GM12878 (cell line): ENCODE results near the gene AGBL1. TPM values are rescaled to one million over a fixed set of nuclear protein-coding genes. Genes with fewer than 3 reads are reported as not detected.
A peak's percentile ranks its signal among the peaks of the same experiment; 100 is the strongest.

Source experiments
- ATAC-seq: fragments of 200-7000 bp; cut with Tn5 transposase; 3 replicates; pipeline ENCODE4 v1.9.1; 2020; ENCODE audit warnings: mild to moderate bottlenecking, moderate library complexity
- BruUV-seq: library from RNA; stranded (reverse); fragments of 400-500 nt; replicated peaks from 2 replicates; lab custom pipeline; 2021; lab: Mats Ljungman, UMichigan
- CTCF ChIA-PET: fragments of 300-600 bp; sonication (Branson Sonifier 250); formaldehyde crosslinking; extraction: SDS; loops from one replicate; lab custom pipeline; 2021; ENCODE audit warnings: inconsistent platforms; lab: Yijun Ruan, JAX
- POLR2A ChIA-PET: fragments of 350-600 bp; formaldehyde crosslinking; extraction: SDS; loops from one replicate; lab custom pipeline; 2021; ENCODE audit warnings: inconsistent platforms; lab: Charles Lee
- RAD21 ChIA-PET: fragments of 300-600 bp; sonication (Branson Sonifier 250); formaldehyde crosslinking; loops from one replicate; lab custom pipeline; 2023; ENCODE audit warnings: antibody characterized with exemption; ENCODE audit not compliant: unreplicated experiment; lab: Charles Lee
- SMC1A ChIA-PET: fragments of 300-600 bp; sonication (Branson Sonifier 250); formaldehyde crosslinking; loops from one replicate; lab custom pipeline; 2023; ENCODE audit not compliant: unreplicated experiment, uncharacterized antibody; lab: Charles Lee
- DNase-seq: peaks from one replicate; pipeline ENCODE4 v3.0.0-alpha.2; 2011; ENCODE audit warnings: low read depth, low spot score
- FAIRE-seq: peaks from 3 replicates; lab custom pipeline; 2011; peaks lifted over from hg19 to GRCh38; lab: Jason Lieb, UNC
- H2AFZ ChIP-seq: 2 replicates; pipeline ENCODE4 v1.6.0; 2011; ENCODE audit warnings: low read depth, low read length, control low read depth; ENCODE audit not compliant: control insufficient read depth
- H3K27ac ChIP-seq: 2 replicates; pipeline ENCODE4 v1.5.1; 2011; ENCODE audit warnings: control low read depth; ENCODE audit not compliant: control insufficient read depth, insufficient read depth
- H3K27me3 ChIP-seq, 2 experiments: replicated peaks in 1 of 2; 2 replicates each; pipeline versions ENCODE4 v1.6.0 to v1.6.1; 2011; ENCODE audit warnings: low read length in 1 of 2; ENCODE audit not compliant: control insufficient read depth in 2 of 2, insufficient read depth in 2 of 2
- H3K36me3 ChIP-seq, 2 experiments: 2 replicates each; pipeline ENCODE4 v1.5.1; 2011; ENCODE audit warnings: low read length in 1 of 2; ENCODE audit not compliant: control insufficient read depth in 2 of 2, insufficient read depth in 2 of 2
- H3K4me1 ChIP-seq: 2 replicates; pipeline ENCODE4 v1.6.1; 2011; ENCODE audit warnings: mild to moderate bottlenecking, low read length, moderate library complexity, mixed read lengths; ENCODE audit not compliant: control insufficient read depth, insufficient read depth
- H3K4me2 ChIP-seq: 2 replicates; pipeline ENCODE4 v1.6.0; 2011; ENCODE audit warnings: control low read depth; ENCODE audit not compliant: control insufficient read depth, insufficient read depth
- H3K4me3 ChIP-seq: fragments of 200-600 bp; sonication (generic); 2 replicates; pipeline ENCODE4 v1.5.1; 2016
- H3K79me2 ChIP-seq: 2 replicates; pipeline ENCODE4 v1.6.0; 2011; ENCODE audit warnings: low read length; ENCODE audit not compliant: control insufficient read depth, insufficient read depth
- H3K9ac ChIP-seq: 2 replicates; pipeline ENCODE4 v1.8.0; 2011; ENCODE audit warnings: low read length, control low read depth, mixed read lengths; ENCODE audit not compliant: control insufficient read depth, insufficient read depth
- H3K9me3 ChIP-seq: replicated peaks from 3 replicates; pipeline ENCODE4 v1.5.1; 2011; ENCODE audit warnings: mild to moderate bottlenecking, low read length; ENCODE audit not compliant: control insufficient read depth, insufficient read depth
- H4K20me1 ChIP-seq: 2 replicates; pipeline ENCODE4 v1.6.0; 2011; ENCODE audit not compliant: control insufficient read depth, insufficient read depth
- BHLHE40 ChIP-seq, 2 experiments: fragments of 450-650 bp in 1 of 2; IDR thresholded peaks; 2 replicates each; pipeline ENCODE4 v1.6.1; 2011 to 2017; ENCODE audit warnings: low read depth in 2 of 2, borderline replicate concordance in 1 of 2, improper control_type of control experiment in 1 of 2, low read length in 1 of 2, mild to moderate bottlenecking in 1 of 2
- E2F8 ChIP-seq: fragments of 450-650 bp; IDR thresholded peaks from 2 replicates; pipeline ENCODE4 v1.6.1; 2018; ENCODE audit warnings: mild to moderate bottlenecking, low read depth, moderate library complexity; ENCODE audit not compliant: partially characterized antibody
- RELA ChIP-seq: fragments of 450-650 bp; IDR thresholded peaks from 2 replicates; pipeline ENCODE4 v1.8.0; 2014; ENCODE audit warnings: borderline replicate concordance; ENCODE audit not compliant: partially characterized antibody
- TARDBP ChIP-seq: IDR thresholded peaks from 2 replicates; pipeline ENCODE4 v1.6.1; 2016; ENCODE audit warnings: borderline replicate concordance
- ZNF207 ChIP-seq: fragments of 450-650 bp; IDR thresholded peaks from 2 replicates; pipeline ENCODE4 v1.6.1; 2014; ENCODE audit warnings: antibody characterized with exemption, mild to moderate bottlenecking, borderline replicate concordance
- ZNF24 ChIP-seq: fragments of 450-650 bp; IDR thresholded peaks from 2 replicates; pipeline ENCODE4 v1.6.1; 2017; ENCODE audit warnings: antibody characterized with exemption, mild to moderate bottlenecking
- WGBS: methylation state at CpG from one replicate; pipeline ENCODE4 v1.1.6; 2016; ENCODE audit warnings: low lambda C conversion rate; ENCODE audit not compliant: insufficient replicate concordance, insufficient coverage; ENCODE audit errors: missing lambda C conversion rate; 5-methylcytosine and 5-hydroxymethylcytosine counted together
- in situ Hi-C: fragments of 300-500 bp; cut with MboI; formaldehyde crosslinking; loops from 9 replicates; pipeline ENCODE4 v1.14.3; 2018; ENCODE audit warnings: mixed read lengths
- intact Hi-C: fragments of 100-400 bp; cut with micrococcal nuclease; formaldehyde crosslinking; loops from one replicate; pipeline ENCODE4 v1.14.2; 2022; ENCODE audit not compliant: unreplicated experiment
- polyA plus RNA-seq, 11 experiments: library from polyadenylated mRNA; depleted of rRNA in 4 of 11; unstranded in 6 of 11; stranded (reverse) in 5 of 11; fragments of >200 nt; fragmentation: Nextera tagmentation in 4 of 11; fragmentation: Illumina TruSeq in 1 of 11; extraction: Ambion mirVana in 4 of 11; extraction: Trizol in 1 of 11; gene quantifications; 1 replicate in 1 of 11; 2 replicates in 10 of 11; pipeline versions ENCODE4 v1.2.1 to v1.2.3, GENCODE V29; 2011 to 2016; ENCODE audit warnings: inconsistent platforms in 2 of 11, missing spikeins in 2 of 11, low read depth in 1 of 11
- total RNA-seq, 4 experiments: library from RNA; depleted of rRNA in 3 of 4; stranded (reverse); fragments of >200 nt in 3 of 4; fragmentation: Illumina TruSeq in 1 of 4; extraction: Trizol in 1 of 4; gene quantifications; 2 replicates each; pipeline versions ENCODE4 v1.2.1 to v1.2.3, GENCODE V29; 2013 to 2021
- TF ChIP-seq, protein P1 (sequence below), 3 experiments: IDR thresholded peaks in 2 of 3; conservative IDR thresholded peaks in 1 of 3; 2 replicates each; pipeline ENCODE4 v1.5.1; 2011; ENCODE audit warnings: low read depth in 3 of 3, low read length in 3 of 3, mild to moderate bottlenecking in 3 of 3, control low read depth in 2 of 3, moderate library complexity in 2 of 3, inconsistent platforms in 1 of 3, mixed read lengths in 1 of 3; ENCODE audit not compliant: control insufficient read depth in 2 of 3, insufficient read depth in 1 of 3; ENCODE audit errors: extremely low read depth in 1 of 3

AGBL1 gene
- total and polyA plus RNA-seq, 10 of the 15 experiments (the other 5 are each of a cell fraction or from before 2014, with no cell fraction given) = not detected

DNA sequence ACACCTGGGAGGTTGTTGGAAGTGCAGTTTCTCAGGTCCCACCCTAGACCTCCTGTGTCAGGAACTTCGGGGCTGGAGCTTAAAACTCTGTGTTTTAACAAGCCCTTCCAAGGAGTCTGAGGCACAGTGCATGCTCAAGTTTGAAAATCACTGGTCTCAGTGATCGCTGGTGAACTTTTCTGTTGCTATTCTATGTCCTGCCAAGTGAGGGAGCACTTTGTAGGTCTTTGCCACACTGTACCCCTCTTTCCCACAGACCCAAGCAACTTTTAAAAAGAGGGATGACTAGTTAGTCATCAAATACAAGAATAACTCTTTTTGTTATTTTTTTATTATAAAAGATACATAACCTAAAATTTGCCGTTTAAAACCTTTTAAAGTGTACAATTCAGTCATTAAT lies 133.7 kb downstream of the AGBL1 start:
- Histone ChIP-seq H3K4me2 (no peak overlapping the region), H3K79me2 (no peaks in the 10 kb centered on the region), H3K27ac (no peak overlapping the region), H3K4me1 (no peaks in the 10 kb centered on the region), H3K27me3 (no peaks in the 10 kb centered on the region)
- no TSS peak for BruUV-seq
- no peak for DNase-seq
- SMC1A ChIA-PET = no interaction called here
- RAD21 ChIA-PET = interaction anchor here (0.6 kb wide), 1 partner anchor 28 kb away, joined by 5 read pairs; no protein-coding TSS in a partner anchor
- intact Hi-C loops = no loop called here
- no peak for TF ChIP-seq TARDBP
- TF ChIP-seq ZNF207 = no peak
- TF ChIP-seq E2F8 = no peak
- no peak for TF ChIP-seq ZNF24
- no peak for TF ChIP-seq RELA
- TF ChIP-seq, protein P1, sequence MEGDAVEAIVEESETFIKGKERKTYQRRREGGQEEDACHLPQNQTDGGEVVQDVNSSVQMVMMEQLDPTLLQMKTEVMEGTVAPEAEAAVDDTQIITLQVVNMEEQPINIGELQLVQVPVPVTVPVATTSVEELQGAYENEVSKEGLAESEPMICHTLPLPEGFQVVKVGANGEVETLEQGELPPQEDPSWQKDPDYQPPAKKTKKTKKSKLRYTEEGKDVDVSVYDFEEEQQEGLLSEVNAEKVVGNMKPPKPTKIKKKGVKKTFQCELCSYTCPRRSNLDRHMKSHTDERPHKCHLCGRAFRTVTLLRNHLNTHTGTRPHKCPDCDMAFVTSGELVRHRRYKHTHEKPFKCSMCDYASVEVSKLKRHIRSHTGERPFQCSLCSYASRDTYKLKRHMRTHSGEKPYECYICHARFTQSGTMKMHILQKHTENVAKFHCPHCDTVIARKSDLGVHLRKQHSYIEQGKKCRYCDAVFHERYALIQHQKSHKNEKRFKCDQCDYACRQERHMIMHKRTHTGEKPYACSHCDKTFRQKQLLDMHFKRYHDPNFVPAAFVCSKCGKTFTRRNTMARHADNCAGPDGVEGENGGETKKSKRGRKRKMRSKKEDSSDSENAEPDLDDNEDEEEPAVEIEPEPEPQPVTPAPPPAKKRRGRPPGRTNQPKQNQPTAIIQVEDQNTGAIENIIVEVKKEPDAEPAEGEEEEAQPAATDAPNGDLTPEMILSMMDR (IDR thresholded peaks at IDR 0.05 in 2 of 3, conservative IDR thresholded peaks at IDR 0.05 in 1 of 3; ENCODE audit: control insufficient read depth in 2 of 3, extremely low read depth in 1 of 3, insufficient read depth in 1 of 3, low read depth in 3 of 3, low read length in 3 of 3) = 0 out of 6 replicates have a peak, but pooled peaks of 2 of the 3 experiments have one; percentile 7 to 8
- TF ChIP-seq BHLHE40 (IDR thresholded peaks at IDR 0.05; ENCODE audit: borderline replicate concordance in 1 of 2, low read depth in 2 of 2, low read length in 1 of 2) = no peak
- TF ChIP-seq, all 136 proteins: peak for 1
- H3K36me3 ChIP-seq = no peaks in the 10 kb centered on the region
- ChIA-PET CTCF (no interaction called here), POLR2A (no interaction called here)
- FAIRE-seq = no peak
- no peak overlapping the region for H3K4me3 ChIP-seq
- no peaks in the 10 kb centered on the region; the same call in 2 of the 3 replicates for H3K9me3 ChIP-seq
- 23% methylated on average over 3 of the region's 3 CpGs for WGBS
- in situ Hi-C loops = no loop called here
- H3K9ac ChIP-seq = no peak overlapping the region
- H2AFZ ChIP-seq = no peak overlapping the region
- ATAC-seq = no peak
- H4K20me1 ChIP-seq = no peaks in the 10 kb centered on the region
